Transverse colon (tissue), 4 donors: ENCODE data around the gene CYP2E1. TPM values are rescaled to one million over a fixed set of nuclear protein-coding genes. Genes with fewer than 3 reads are reported as not detected.

Source experiments
- DNase-seq: peaks from one replicate; pipeline ENCODE4 v3.0.0-alpha.2; 2019
- H3K27ac ChIP-seq, 4 donors: fragments of 200-600 bp; sonication (generic); 2 replicates each; pipeline ENCODE4 v1.5.1; 2016 to 2018; ENCODE audit warnings: inconsistent platforms in 4 of 4
- H3K27me3 ChIP-seq: fragments of 200-600 bp; sonication (generic); 2 replicates; pipeline ENCODE4 v1.5.1; 2017; ENCODE audit warnings: inconsistent platforms
- H3K36me3 ChIP-seq, 4 donors: fragments of 200-600 bp; sonication (generic); 2 replicates each; pipeline ENCODE4 v1.5.1; 2017 to 2019; ENCODE audit warnings: inconsistent platforms in 4 of 4
- H3K4me1 ChIP-seq, 4 donors: fragments of 200-600 bp; sonication (generic); 2 replicates each; pipeline ENCODE4 v1.5.1; 2017 to 2020; ENCODE audit warnings: inconsistent platforms in 4 of 4
- H3K4me3 ChIP-seq, 4 donors: fragments of 200-600 bp; sonication (generic); 1 replicate in 1 of 4; 2 replicates in 3 of 4; pipeline versions ENCODE4 v1.5.1 to v1.6.1; 2017 to 2019; ENCODE audit warnings: inconsistent platforms in 4 of 4
- H3K9me3 ChIP-seq, 2 donors: fragments of 200-600 bp; sonication (generic); 2 replicates each; pipeline ENCODE4 v1.5.1; 2017 to 2019; ENCODE audit warnings: inconsistent platforms in 2 of 2
- EP300 ChIP-seq: sonication (generic); formaldehyde crosslinking; IDR thresholded peaks from one replicate; pipeline ENCODE4 v1.6.1; 2017; ENCODE audit warnings: antibody characterized with exemption, low read depth
- POLR2A ChIP-seq: fragments of 450-650 bp; IDR thresholded peaks from one replicate; pipeline ENCODE4 v1.6.1; 2016; ENCODE audit warnings: antibody characterized with exemption, mild to moderate bottlenecking, moderate library complexity
- POLR2AphosphoS5 ChIP-seq, 3 donors: sonication (generic); formaldehyde crosslinking; IDR thresholded peaks; one replicate each; pipeline ENCODE4 v1.6.1; 2016; ENCODE audit warnings: antibody characterized with exemption in 3 of 3
- WGBS, 2 donors: methylation state at CpG; one replicate each; pipeline ENCODE4 v1.1.5; 2018; ENCODE audit warnings: low coverage in 1 of 2; 5-methylcytosine and 5-hydroxymethylcytosine counted together
- in situ Hi-C, 4 donors: fragments of 200-750 bp; cut with MboI; loops; one replicate each; pipeline versions ENCODE4 v1.15.0 to v1.15.1; 2017; ENCODE audit warnings: low sequenced_read_pairs in 3 of 4, low pct_ligation_motif_present in 1 of 4, low pct_unique_long_range_greater_than_20kb in 1 of 4
- intact Hi-C: fragments of 100-400 bp; cut with DNase I; formaldehyde crosslinking; loops from one replicate; pipeline ENCODE4 v1.15.1; 2023; ENCODE audit warnings: low total_unique reads
- total RNA-seq, 4 donors: library from RNA; depleted of rRNA; stranded (reverse); fragments of >200 nt; gene quantifications; one replicate each; pipeline ENCODE4 v1.1.0, GENCODE V29; 2016
- TF ChIP-seq, protein P1 (sequence below), 5 experiments: fragments of 200-600 bp in 3 of 5; fragments of 450-650 bp in 2 of 5; sonication (generic) in 3 of 5; IDR thresholded peaks; 1 replicate in 2 of 5; 2 replicates in 3 of 5; pipeline ENCODE4 v1.5.1; 2016 to 2017; ENCODE audit warnings: antibody characterized with exemption in 5 of 5, inconsistent platforms in 3 of 5, mild to moderate bottlenecking in 2 of 5, moderate library complexity in 1 of 5

Gene CYP2E1
- total RNA-seq, result 1 to 10 TPM in 1 of 4 donors, under 1 TPM in 2, not detected in 1; 0.64 to 3.4 (median 0.96) TPM

DNA sequence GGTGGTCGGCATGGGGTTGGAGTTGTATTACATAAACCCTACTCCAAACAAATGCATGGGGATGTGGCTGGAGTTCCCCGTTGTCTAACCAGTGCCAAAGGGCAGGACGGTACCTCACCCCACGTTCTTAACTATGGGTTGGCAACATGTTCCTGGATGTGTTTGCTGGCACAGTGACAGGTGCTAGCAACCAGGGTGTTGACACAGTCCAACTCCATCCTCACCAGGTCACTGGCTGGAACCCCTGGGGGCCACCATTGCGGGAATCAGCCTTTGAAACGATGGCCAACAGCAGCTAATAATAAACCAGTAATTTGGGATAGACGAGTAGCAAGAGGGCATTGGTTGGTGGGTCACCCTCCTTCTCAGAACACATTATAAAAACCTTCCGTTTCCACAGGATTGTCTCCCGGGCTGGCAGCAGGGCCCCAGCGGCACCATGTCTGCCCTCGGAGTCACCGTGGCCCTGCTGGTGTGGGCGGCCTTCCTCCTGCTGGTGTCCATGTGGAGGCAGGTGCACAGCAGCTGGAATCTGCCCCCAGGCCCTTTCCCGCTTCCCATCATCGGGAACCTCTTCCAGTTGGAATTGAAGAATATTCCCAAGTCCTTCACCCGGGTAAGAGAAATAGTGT is at the start of gene CYP2E1:
Gene CYP2E1, plus strand, starts transcription at position 407 of the 632 bp plus-strand sequence. Its CDS starts 33 bp downstream, at position 440.
- in situ Hi-C loops, result no loop called here
- Histone ChIP-seq H3K27me3 (peaks cover 47% of the 10 kb centered on the region), H3K9me3 (peaks cover 10 to 14% of the 10 kb centered on the region in 2 donors), H3K27ac (no peak within 1 kb of the TSS), H3K36me3 (no peaks in the 10 kb centered on the region), H3K4me3 (peak within 1 kb of the TSS in 1 of 4 donors; percentile 7), H3K4me1 (peaks cover 0 to 10% (median 9%) of the 10 kb centered on the region in 4 donors)
- DNase-seq, result no peak
- TF ChIP-seq POLR2AphosphoS5 (IDR thresholded peaks at IDR 0.05) (no peak), POLR2A (no peak)
- intact Hi-C loops, result no loop called here
- 75 to 79% methylated on average over 2 to 15 of the region's 16 CpGs for WGBS, 2 donors

DNA sequence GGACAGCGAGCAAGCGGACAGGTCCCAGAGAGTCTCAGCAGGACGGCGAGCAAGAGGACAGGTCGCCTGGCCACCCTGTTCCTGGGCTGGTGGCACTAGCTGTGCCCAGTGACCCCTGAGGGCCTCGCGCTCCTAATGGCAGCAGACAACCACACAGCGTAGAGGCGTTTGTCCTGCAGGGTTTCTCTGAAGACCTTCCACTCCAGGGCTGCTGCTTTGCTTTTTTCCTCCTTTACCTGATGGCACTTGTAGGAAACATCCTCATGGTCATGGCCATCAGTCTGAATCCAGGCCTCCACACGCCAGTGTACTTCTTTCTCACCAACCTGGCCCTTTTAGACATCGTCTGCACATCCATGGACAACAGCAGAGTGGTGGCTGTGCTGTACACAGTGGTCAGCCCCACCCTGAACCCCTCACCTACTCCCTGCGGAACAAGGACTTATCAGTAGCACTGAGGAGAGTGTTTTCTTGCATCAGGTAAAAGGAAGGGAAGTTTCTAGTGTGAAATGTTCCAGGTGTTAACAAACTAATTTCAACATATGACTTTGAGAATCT is 46.0 kb upstream of the CYP2E1 start:
- Histone ChIP-seq H3K27me3 (no peaks in the 10 kb centered on the region), H3K36me3 (no peaks in the 10 kb centered on the region), H3K4me1 (no peaks in the 10 kb centered on the region), H3K4me3 (no peak overlapping the region), H3K9me3 (peaks cover 19 to 21% of the 10 kb centered on the region in 2 donors), H3K27ac (no peak overlapping the region)
- DNase-seq, result no peak
- in situ Hi-C loops (no loop called here), intact Hi-C loops (no loop called here)
- 83 to 84% methylated on average over 1 to 9 of the region's 12 CpGs for WGBS, 2 donors
- TF ChIP-seq, protein P1, sequence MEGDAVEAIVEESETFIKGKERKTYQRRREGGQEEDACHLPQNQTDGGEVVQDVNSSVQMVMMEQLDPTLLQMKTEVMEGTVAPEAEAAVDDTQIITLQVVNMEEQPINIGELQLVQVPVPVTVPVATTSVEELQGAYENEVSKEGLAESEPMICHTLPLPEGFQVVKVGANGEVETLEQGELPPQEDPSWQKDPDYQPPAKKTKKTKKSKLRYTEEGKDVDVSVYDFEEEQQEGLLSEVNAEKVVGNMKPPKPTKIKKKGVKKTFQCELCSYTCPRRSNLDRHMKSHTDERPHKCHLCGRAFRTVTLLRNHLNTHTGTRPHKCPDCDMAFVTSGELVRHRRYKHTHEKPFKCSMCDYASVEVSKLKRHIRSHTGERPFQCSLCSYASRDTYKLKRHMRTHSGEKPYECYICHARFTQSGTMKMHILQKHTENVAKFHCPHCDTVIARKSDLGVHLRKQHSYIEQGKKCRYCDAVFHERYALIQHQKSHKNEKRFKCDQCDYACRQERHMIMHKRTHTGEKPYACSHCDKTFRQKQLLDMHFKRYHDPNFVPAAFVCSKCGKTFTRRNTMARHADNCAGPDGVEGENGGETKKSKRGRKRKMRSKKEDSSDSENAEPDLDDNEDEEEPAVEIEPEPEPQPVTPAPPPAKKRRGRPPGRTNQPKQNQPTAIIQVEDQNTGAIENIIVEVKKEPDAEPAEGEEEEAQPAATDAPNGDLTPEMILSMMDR (IDR thresholded peaks at IDR 0.05), result no peak
- TF ChIP-seq POLR2AphosphoS5 (IDR thresholded peaks at IDR 0.05) (no peak), EP300 (no peak), POLR2A (no peak)

DNA sequence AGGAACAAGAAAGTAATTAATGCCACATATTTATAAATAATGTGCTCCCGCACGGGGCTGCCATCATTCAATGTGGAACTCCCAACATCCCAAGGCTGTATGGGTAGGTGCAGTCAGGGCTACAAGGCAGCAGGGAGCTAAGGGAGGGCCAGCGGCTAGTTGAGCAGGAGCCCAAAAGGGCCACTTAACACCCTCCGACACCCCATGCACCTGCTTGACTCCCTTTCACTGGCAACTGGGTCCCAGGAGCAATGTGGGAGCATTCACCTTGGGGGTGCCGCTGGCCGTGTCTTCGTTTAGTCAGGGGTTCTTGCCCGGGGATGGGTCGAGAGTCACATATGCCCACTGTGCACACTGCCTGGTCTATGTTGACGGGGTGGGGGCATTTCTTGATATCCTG is 45.5 kb upstream of the CYP2E1 start:
- 93 to 95% methylated on average over 4 to 9 of the region's 10 CpGs for WGBS, 2 donors
- no peak overlapping the region for H3K4me3 ChIP-seq
- in situ Hi-C loops (no loop called here), intact Hi-C loops (no loop called here)
- H3K27ac ChIP-seq, result no peak overlapping the region
- peaks cover 19 to 24% of the 10 kb centered on the region in 2 donors for H3K9me3 ChIP-seq
- no peaks in the 10 kb centered on the region for H3K4me1 ChIP-seq
- H3K27me3 ChIP-seq, result no peaks in the 10 kb centered on the region
- H3K36me3 ChIP-seq, result no peaks in the 10 kb centered on the region
- DNase-seq, result no peak
- no peak for TF ChIP-seq POLR2A
- TF ChIP-seq, protein P1 (IDR thresholded peaks at IDR 0.05), result no peak

DNA sequence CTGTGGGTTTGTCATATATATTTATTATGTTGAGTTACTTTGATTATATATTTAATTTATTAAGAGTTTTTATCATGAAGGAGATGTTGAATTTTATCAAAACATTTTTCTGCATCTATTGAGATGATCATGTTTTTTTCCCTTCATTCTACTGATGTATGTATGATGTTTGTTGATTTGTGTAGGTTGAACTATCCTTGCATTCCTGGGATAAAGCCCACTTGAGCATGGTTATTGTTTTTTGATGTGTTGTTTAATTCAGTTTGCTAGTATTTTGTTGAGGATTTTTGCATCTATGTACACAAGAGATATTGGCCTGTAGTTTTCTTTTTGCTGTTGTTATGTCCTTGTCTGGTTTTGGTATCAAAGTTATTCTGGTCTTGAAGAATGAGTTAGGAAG is 42.3 kb upstream of the CYP2E1 start:
- no peaks in the 10 kb centered on the region for H3K36me3 ChIP-seq
- TF ChIP-seq EP300, result no peak
- no peak for TF ChIP-seq POLR2A
- TF ChIP-seq POLR2AphosphoS5 (IDR thresholded peaks at IDR 0.05), result no peak
- TF ChIP-seq, protein P1 (IDR thresholded peaks at IDR 0.05), result no peak
- H3K27me3 ChIP-seq, result no peaks in the 10 kb centered on the region
- H3K4me1 ChIP-seq, result no peaks in the 10 kb centered on the region
- peaks cover 28 to 31% of the 10 kb centered on the region in 2 donors for H3K9me3 ChIP-seq
- intact Hi-C loops, result no loop called here
- in situ Hi-C loops, result no loop called here
- no peak overlapping the region for H3K4me3 ChIP-seq
- DNase-seq, result no peak
- no peak overlapping the region for H3K27ac ChIP-seq

DNA sequence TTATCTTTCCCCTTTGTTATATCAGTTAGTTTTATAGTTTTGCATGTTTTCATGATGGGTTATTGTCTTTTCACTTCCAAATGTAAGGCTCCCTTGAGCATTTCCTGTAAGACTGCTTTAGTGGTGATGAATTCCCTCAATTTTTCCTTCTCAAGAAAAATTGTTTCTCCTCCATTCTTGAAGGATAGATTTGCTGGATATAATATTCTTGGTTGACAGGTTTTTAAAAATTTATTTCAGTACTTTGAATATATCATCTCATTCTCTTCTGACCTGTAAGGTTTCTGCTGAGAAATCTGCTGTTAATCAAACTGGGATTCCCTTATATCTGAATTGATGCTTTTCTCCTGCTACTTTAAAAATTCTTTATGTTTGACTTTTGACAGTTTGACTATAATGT is 40.1 kb upstream of the CYP2E1 start:
- Histone ChIP-seq H3K36me3 (no peaks in the 10 kb centered on the region), H3K9me3 (peaks cover 28 to 31% of the 10 kb centered on the region in 2 donors), H3K4me1 (no peaks in the 10 kb centered on the region), H3K27ac (no peak overlapping the region), H3K4me3 (no peak overlapping the region), H3K27me3 (no peaks in the 10 kb centered on the region)
- DNase-seq, result no peak
- in situ Hi-C loops (no loop called here), intact Hi-C loops (no loop called here)
- TF ChIP-seq POLR2AphosphoS5 (IDR thresholded peaks at IDR 0.05) (no peak), EP300 (no peak), POLR2A (no peak)
- TF ChIP-seq, protein P1 (IDR thresholded peaks at IDR 0.05), result no peak
